Measurements from ENCODE around the gene C11orf91.
"Not testable (repeated sequence)": the region's sequence is repeated elsewhere in the genome, so short reads cannot be mapped to it uniquely, and the experiment has no call there.

GRCh38 chr11:33727539-33727938 lies 26.9 kb upstream of the C11orf91 start:
- TF ChIP-seq, protein P1, sequence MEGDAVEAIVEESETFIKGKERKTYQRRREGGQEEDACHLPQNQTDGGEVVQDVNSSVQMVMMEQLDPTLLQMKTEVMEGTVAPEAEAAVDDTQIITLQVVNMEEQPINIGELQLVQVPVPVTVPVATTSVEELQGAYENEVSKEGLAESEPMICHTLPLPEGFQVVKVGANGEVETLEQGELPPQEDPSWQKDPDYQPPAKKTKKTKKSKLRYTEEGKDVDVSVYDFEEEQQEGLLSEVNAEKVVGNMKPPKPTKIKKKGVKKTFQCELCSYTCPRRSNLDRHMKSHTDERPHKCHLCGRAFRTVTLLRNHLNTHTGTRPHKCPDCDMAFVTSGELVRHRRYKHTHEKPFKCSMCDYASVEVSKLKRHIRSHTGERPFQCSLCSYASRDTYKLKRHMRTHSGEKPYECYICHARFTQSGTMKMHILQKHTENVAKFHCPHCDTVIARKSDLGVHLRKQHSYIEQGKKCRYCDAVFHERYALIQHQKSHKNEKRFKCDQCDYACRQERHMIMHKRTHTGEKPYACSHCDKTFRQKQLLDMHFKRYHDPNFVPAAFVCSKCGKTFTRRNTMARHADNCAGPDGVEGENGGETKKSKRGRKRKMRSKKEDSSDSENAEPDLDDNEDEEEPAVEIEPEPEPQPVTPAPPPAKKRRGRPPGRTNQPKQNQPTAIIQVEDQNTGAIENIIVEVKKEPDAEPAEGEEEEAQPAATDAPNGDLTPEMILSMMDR (IDR thresholded peaks at IDR 0.05) = not testable (repeated sequence)
- not testable (repeated sequence) for TF ChIP-seq EP300, POLR2A (IDR thresholded peaks at IDR 0.05)
